Stimulated activated CD8-positive, alpha-beta memory T cell treated with anti-CD3 and anti-CD28 coated beads, Interleukin-12 subunit alpha, Interleukin-12 subunit beta, amount 100 ng/mL, for 24 hours (primary cell): ENCODE results near the gene PTH2.
"Not testable (repeated sequence)": the region's sequence is repeated elsewhere in the genome, so short reads cannot be mapped to it uniquely, and the experiment has no call there.

Experiments
- DNase-seq: peaks from one replicate; pipeline ENCODE4 v3.0.0-alpha.2; 2020; ENCODE audit errors: extremely low read depth

PTH2 gene

DNA sequence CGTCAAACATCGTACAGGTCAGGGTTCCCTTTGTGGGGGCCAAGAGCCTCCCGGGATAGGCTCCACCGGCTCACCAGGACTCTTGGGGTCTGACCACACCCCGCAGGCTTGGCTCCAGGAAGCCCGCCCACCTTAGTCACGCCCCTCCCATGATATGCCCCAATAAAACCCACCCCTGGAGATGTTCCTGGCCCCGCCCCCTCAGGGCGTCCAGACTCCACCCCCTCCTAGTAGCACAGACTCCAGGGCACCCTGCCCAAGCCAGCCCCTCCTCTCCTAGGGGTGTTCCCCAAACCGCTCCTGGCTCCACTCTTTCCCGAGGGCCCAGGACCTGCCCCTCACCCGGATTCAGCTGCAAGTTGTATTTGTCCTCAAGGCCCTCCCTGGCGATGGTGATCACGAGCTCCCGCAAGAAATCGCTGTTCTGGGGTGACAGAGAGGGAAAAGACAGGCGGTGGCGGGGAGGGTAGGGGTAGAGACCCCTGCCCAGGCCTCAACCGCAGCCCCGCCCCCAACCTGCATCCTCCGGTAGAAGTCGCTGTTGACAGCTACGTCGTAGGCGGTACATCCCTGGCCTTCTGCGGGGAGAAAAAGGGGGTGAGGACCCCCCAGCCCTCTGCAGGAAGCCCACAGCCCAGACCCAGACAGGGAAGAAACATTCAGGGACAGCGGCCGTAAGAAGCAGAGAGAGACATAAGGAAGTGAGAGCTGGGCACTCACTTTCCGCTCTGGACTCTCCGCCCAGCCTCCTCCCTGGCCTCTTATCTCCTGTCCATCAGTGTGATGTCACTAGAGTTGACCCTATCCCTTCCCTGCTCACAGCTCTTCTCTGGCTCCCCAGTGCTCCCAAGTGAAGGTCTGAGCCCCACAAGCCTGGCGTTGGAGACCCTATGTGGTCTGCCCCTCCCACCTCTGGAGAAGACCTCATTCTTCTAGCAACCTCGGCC lies 24.5 kb upstream of the PTH2 start:
- no peak for DNase-seq

DNA sequence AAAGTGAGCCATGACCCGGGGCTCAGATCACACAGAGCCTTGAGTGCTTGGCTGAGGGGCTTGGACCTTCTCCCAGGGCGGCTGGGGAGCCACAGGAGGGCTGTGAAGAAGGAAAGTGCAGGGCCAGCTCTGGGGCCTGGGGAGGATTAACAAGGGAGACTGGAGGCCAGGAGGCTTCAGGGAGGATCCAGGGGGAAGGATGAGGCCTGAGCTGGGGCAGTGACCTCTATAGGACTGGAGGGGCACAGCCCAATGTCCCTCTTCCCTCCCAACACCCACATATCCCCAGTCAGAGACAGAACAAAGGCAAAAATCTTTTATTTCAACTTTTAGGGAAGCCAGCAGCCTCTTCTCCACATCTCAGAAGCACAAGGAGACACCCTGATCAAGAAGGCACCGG lies 22.8 kb upstream of the PTH2 start:
- DNase-seq: no peak

DNA sequence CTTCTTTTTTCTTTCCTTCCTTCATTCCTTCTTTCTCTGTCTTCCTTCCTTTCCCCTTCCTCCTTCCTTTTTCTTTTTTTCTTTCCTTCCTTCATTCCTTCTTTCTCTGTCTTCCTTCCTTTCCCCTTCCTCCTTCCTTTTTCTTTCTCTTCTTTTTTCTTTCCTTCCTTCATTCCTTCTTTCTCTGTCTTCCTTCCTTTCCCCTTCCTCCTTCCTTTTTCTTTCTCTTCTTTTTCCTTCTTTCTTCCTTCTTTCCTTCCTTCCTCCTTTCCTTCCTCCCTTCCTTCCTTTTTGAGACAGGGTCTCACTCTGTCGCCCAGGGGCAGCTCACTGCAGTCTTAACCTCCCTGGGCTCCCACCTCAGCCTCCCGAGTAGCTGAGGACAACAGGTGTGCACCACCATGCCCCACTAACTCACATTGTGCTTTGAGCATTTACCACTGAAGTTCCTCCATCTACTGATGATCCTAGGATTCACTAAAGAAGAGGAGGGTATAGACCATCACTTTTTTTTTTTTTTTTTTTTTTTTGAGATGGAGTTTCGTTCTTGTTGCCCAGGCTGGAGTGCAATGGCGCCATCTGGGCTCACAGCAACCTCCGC lies 21.0 kb upstream of the PTH2 start:
- DNase-seq: not testable (repeated sequence)

DNA sequence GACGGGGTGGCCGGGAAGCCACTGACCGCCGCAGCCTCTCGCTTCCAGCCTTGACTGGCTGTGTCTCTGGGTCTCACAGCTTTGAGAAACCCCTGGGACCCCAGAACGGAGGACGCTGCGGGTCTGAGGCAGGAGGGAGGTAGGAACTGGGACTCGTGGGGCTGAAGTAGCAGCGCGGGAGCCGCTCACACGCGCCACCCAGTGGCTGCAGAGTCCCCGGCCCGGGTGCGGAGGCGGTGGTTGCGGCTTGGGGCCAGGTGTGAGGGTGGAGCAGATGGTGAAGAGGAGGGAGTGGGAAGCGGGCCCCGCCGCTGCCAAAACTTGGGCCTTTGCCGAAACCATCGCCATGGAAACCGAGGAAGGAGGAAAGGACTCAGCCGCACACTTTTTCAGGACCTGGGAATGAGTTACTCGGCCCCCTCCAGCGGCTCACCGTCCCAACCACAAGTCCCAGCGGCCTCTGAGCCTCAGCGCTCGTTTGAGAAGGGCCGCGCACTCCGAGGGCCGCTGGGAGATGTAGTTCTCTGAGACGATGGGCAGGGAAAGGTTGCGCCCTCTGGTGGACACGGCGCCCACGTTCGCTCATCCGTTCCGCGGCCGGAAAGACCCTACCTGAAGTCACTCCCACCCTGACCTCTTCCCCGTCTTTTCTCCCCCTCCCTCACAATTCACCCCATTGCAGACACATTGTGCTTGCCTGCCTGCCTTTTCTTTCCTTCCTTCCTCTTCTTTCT lies 20.3 kb upstream of the PTH2 start:
- DNase-seq: peak; percentile 84

DNA sequence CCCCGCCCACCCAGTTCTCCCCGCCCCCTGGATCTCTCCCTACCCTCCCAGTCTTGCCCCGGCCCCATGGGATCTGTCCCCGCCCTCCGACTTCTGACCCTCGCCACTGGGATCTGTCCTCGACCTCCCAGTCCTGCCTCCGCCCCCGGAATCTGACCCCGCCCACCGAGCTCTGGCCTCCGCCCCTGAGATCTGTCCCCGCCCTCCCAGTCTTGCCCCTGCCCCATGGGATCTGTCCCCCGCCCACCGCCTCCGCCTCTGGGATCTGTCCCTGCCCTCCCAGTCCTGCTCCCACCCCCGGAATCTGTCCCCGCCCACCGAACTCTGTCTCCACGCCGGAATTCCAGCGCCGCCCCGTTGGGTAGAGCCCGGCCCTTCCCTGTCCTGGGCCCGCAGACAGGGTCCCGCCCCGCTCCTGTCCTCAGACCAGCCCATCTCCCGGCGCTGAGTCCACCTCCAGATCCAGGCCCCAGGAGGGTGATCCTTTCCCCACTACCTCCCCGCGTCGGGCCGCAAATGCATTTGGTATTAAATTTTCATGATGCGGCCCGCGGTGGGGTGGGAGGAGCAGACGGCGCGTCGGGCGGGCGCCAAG lies 19.6 kb upstream of the PTH2 start:
- no peak for DNase-seq

DNA sequence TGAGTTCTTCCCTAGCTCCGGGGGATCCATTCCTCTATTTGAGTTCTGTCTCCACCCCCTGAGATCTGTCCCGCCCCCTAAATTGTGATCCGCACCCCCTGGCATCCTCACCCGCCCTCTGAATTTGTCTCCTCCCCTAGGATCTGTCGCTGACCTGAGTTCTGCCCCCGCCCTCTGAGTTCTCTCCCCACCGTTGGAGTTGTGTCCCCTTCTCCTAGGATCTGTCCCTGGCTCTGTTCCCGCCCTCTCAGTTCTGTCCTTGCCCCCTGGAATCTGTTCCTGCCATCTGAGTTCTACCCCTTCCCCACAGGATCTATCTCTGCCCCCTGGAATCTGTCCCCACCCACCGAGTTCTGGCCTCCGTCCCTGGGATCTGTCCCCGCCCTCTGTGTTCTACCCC lies 19.1 kb upstream of the PTH2 start:
- DNase-seq: no peak

DNA sequence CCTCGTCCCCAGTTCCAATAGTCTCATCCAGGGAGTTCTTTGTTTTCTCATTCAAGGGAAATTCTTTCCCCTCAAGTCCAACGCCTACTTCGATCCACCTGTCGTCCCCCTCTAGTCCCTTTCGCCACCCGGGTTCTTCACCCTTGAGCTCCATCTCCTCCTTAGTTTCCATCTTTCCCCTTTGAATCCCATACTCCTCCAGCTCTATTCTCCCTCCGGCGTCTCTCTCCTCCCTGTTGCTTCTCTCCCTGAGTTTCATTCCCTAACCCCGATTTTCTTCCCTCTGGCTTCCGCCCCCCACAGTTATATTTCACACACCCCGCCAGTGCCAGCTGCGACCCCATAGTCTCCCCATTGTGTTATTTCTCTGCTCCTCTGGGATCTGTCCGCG lies 18.7 kb upstream of the PTH2 start:
- no peak for DNase-seq

DNA sequence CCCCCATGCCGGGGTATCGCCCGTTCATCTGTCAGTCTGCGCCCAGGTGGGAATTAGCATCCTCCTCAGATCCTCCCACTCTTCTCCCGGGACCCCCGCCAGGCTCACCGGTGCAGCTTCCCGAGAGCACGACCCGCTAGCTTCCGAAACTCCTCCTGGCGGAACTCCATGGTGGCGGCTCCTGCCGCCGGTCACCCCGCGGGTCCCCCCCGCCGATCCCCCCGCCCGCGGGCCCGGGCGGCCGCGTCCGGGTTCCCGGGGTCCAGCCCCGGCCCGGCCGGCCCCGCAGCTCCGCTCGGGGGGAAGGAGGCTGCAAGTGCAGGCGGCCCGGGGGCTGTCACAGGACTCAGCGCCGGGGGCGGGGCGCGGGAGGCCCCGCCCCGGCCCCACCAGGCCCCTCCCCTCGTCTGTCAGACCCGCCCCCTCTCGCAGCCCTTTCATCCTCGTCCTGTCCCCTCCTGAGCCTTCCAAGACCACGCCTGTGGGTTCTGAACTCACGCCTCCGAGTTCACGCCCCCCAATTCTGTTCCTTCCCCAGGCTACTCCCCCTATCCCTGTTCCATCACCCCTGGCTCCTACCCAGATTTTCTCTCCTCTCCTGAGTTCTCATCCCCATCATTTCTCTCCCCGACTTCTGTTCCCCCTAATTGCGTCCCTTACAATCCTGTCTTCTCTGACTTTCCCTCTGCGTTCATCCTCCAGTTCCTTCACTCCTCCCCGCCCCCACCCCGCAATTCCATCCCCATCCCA lies 18.1 kb upstream of the PTH2 start, which contains the start of gene SLC17A7:
Gene SLC17A7 (minus strand): TSS at position 318 of the 750 bp plus-strand sequence. CDS start 148 bp downstream, at position 170.
- DNase-seq: no peak

DNA sequence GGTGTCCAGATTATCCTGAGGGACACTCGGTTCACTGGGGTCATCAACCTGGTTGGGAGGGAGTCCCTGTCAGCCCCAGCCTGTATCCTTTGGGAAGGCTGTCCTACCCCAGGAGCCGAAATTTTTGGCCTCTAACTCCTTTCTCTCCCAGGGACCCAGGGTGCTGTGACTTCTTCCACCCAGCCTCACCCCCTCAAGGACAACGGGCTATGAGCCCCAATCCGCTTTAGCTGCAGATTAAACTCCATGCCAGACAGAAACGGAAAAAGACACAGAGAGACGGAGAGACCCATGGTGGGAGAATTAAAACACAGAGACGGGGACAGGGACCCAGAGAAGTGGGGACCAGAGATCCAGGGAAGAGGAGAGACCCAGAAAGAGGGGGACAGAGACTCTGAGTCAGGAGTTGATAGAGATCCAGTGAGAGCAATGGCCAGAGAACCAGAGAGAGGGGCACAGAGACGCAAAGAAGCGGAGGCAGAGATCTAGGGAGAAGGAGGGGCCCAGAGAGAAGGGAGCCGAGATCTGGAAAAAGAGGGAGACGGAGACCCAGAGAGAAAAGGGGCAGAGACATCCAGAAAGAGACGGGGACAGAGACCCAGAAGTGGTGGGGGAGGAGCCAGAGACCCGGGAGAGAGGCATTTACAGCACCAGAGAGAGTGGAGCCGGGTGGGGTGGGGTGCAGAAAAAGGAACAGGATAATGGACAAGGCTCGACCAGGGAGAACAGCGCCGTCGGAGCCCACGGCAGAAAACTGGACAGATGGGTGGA lies 17.4 kb upstream of the PTH2 start:
- no peak for DNase-seq

DNA sequence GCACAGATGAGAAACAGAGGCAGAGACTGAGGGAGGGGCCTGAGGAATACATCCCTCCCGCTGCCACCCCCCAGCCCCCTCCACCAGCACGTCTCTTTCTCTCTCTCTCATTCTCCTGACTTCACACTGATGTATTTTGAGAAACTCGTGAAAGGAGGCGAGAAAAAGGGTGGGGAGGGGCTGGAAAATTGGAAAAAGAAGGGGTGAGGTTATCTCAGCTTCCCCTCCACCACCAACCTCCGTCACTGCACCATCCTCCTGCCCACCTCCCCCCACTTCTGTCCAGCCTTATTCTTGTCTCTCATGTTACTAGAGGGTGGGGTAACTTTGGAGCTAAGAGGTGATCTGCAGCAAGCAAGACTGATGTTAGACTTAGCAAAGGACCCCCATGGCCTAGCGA lies 16.6 kb upstream of the PTH2 start:
- no peak for DNase-seq

DNA sequence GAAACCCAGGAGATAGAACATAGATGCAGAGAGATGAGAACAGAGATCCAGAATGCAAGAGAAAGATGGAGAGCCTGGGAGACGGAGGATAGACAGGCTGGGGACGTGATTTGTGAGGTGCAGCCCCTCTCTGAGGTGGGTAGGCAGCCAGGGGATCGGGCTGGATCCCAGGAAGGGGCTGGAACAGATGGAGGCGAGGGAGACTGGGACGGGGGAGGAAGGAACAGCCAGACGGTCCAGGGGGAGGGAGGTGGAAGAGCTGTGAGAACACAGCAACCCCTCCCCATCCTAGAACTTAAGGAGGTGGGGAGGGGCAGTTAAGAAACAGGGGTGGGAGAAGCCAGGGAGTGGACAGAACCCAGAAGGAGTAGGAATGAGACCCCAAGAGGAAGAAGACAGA lies 15.0 kb upstream of the PTH2 start:
- no peak for DNase-seq

DNA sequence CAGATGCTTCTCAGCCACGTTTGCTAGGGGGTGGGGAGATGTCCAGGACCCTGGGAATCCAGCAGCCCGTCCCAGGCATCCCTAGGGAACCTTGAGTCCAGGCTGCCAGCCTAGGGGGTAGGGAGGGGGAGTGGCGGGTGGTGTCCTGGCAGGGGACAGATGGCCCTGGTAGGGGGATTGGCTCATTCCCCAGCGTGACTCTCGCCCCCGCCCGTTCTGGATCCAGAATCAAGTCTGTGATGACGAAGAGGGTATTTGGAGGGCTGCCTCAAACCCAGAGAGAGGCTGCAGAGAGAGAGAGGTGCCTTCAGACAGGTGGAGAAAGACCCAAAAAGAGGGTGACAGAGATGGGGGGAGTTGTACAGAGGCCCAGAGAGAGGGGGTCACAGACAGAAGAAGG lies 14.0 kb upstream of the PTH2 start:
- DNase-seq: no peak

DNA sequence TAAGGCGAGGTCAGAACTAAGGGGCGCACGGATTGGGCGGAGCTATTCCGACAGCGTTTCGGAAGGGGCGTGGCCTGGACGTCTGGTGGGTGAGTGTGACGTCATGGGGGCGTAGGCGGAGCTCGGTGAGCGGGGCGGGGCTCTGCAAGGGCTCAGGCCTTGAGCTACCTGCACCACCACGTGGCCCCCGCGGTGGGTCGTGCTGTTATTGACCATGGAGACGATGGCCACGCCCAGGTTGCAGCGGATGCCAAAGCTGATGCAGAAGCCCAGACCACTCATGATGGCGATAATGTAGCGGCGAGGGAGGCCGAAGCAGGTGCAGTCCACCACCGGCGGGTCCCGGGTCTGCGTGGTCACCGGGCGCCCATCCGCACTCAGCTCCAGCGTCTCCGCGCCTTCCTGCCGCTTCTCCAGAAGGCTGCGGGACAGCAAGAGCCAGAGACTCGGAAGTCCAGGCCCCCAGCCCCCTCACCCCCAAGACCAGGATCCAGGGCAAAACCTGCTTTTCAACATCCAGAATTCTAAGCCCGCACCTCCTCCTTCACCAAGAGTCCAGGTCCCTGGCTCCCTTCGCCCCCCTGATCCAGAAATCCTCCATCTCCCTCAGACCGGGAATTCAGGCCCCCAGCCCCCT lies 13.3 kb upstream of the PTH2 start:
- DNase-seq: no peak

DNA sequence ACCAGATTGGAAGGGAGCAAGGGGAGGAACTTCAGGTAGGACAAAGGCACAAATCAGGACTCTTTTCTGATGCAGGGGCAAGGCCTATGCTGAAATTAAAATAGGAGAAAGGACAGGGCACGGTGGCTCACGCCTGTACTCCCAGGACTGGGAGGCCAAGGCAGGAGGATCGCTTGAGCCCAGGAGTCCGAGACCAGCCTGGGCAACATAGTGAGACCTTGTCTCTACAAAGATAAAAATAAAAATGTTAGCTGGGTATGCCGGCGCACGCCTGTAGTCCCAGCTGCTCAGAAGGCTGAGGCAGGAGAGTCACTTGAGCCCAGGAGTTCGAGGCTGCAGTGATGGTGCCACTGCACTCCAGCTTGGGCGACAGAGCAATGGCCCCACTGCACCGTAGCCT lies 12.4 kb upstream of the PTH2 start:
- DNase-seq: no peak

DNA sequence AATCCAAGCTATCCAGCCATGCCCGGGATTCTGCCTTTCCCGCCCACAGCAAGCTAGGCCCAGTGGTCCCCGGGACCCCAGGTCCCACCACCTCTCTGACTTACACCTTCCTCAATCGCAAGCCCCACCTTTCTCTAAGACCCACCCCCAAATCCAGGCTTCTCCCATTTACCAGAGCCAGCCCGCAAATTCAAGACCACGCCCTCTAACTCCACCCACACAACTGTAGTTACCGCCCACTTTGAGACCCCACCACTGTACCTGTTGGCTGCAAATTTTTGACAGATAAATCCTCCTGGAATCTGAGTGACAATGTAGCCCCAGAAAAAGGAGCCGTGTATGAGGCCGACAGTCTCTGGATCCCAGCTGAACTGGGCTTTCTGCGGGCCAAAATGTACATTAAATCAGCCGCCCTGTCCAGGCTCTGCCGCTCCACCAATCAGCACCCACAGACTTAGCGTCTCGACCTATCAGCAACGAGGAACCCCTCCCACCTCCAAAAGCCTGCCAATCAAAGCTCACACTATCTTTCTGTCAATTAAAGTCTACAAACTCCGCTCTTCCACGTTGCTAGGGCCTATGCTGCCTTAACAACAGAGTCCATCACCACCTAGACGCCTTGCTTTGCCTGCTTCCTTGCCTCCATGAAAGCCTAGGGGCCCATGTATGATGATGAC lies 11.8 kb upstream of the PTH2 start:
- DNase-seq: no peak

DNA sequence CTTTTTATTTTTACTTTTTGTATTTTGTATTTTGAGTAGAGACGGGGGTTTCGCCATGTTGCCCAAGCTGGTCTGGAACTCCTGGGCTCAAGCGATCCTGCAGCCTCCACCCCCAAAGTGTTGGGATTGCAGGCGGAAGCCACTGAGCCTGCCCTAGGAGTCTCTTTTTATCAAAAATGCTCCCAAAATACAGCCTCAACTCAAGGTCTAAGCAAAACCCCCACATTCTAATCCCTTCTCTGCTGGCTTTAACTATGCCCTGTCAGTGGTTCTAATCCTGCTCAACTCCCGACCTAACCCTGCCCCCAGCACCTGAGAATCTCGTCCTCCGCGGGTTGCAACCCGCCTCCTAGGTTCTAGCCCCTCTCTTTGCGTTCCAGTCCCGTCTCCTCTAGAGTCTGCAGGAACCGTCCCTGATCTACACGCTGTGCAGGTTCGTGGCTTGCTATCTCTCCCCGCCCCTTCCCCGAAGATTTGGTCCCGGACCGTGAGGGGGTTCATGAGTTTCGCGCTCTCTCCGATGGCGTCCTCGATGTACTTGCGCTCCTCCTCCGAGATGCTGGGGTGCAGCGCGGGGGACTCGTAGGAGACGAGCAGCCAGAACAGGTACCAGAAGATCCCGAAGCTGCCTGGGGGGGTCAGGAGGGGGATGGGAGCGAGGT lies 10.1 kb upstream of the PTH2 start:
- DNase-seq: no peak

DNA sequence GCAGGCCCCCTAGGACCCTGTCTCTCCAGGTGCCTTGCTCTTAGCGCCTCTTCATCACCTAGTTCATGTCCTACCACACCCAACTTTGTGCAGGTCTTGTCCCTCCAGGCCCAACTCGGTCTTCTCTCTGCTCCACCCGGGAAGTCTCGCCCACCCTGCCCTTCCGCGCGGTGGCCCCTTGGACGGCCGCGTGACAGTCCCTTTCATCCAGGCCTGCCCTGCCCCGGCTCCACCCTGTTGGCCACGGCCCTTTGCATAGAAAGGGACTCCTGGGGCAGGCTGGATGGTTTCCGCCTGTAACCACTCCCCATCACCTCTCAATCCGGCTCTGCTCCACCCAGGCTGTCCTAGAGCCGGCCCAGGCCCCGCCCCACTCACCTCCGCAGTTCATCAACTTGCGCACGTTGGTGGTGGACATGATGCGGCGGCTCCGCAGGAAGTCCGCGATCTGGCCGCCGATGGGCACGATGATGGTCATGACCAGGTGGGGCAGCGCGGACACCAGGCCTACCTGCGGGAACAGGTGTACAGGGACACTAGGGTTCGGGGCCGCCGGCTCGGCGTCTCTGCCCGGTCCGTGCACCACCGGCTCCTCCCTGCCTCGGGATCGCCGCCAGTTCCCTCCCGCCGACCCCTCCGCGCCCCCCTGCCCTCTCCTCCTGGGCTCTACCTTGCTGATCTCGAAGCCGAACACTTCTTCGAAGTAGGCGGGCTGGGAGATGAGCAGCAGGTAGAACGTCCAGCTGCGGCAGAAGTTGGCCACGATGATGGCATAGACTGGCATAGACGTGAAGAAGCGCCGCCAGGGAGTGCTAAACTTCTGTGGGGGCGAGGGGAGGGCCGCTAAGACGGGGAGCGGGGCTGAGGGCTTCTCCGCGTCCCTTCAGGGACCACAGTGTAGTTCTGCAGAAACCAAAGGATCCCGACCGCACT lies 9.2 kb upstream of the PTH2 start:
- DNase-seq: no peak

DNA sequence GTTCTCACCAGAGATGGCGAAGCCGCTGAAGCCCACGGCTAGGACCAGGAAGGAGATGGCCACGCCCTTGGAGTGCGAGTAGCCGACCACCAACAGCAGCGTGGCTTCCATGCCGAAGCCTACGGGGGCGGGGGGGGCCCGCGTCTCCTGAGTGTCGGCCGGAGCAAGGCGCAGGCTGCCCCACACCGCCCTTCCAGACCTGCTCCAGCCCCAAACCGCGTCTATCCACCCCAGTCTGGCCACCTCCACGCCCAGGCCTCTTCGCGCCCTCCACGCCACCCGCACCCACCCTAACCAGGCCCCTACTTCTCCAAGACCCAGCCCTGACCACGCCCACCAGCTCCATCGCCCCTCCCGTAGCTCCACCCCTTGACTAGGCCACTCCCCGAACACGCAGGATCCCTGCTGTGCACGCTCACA lies 8.1 kb upstream of the PTH2 start:
- no peak for DNase-seq
